ENCODE data around the gene SPTLC2. TPM values are rescaled to one million over a fixed set of nuclear protein-coding genes. Genes with fewer than 3 reads are reported as not detected.

Gene SPTLC2
- total and polyA plus RNA-seq, 2 of the 8 experiments (the other 6 are each of a cell fraction or from before 2014, with no cell fraction given) = 8.9 to 35.1 TPM

DNA sequence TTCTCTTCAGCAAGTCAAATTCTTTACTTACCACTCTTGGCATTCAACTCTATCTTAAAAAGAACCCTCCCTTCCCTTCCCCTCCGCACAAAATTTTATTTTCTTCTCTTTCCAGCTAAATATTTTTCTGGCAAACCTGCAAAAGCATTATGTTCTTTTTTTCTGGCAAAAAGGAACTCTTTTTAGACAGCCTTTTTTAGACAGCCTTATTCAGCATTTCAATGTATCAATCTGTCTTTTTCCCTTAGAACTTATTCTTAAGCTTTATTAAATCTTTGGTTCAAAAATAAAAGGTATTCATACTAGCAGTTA, 50.5 kb downstream of the SPTLC2 start:
- DNase-seq (ENCODE audit: low read depth in 1 of 2, low spot score in 2 of 2) (no peak), FAIRE-seq (no peak)
- Histone ChIP-seq H4K91ac (replicated peaks; ENCODE audit: insufficient read length, low read length) (no peak overlapping the region), H2BK12ac (ENCODE audit: low read depth, low read length) (no peak overlapping the region), H3K14ac (ENCODE audit: insufficient read length) (no peak overlapping the region), H3K79me1 (ENCODE audit: low read depth, low read length) (no peaks in the 10 kb centered on the region), H3K27me3 (replicated peaks in 1 of 4; ENCODE audit: control insufficient read depth in 3 of 4, extremely low read depth in 1 of 4, insufficient read depth in 3 of 4, low read length in 3 of 4) (no peaks in the 10 kb centered on the region), H4K20me1 (replicated peaks in 1 of 2; ENCODE audit: control insufficient read depth in 1 of 2, insufficient read depth in 2 of 2, low read length in 2 of 2) (peaks cover 0 to 2% of the 10 kb centered on the region in 2 experiments), H3K23me2 (ENCODE audit: low read depth, low read length) (no peaks in the 10 kb centered on the region), H3K36me3 (ENCODE audit: control insufficient read depth in 2 of 4, insufficient read depth in 4 of 4, low read length in 3 of 4) (peaks cover 0 to 12% (median 0%) of the 10 kb centered on the region in 4 experiments; a peak in 1 of 8 replicates), H2BK20ac (ENCODE audit: low read length) (no peak overlapping the region), H3K4me3 (ENCODE audit: extremely low read depth in 1 of 4, insufficient read depth in 2 of 4, low read depth in 3 of 4, low read length in 4 of 4) (no peak overlapping the region), H3K4me1 (replicated peaks in 1 of 4; ENCODE audit: control insufficient read depth in 3 of 4, insufficient read depth in 4 of 4, low read length in 3 of 4) (no peaks in the 10 kb centered on the region), H4K8ac (ENCODE audit: extremely low read depth, insufficient read depth, low read length) (no peak overlapping the region), H3K4ac (replicated peaks; ENCODE audit: insufficient read length, low read depth, low read length) (no peak overlapping the region), H3K23ac (ENCODE audit: insufficient read length) (no peak overlapping the region), H3K9ac (replicated peaks in 1 of 4; ENCODE audit: extremely low read depth in 1 of 4, low read depth in 3 of 4, low read length in 3 of 4) (no peak overlapping the region), H4K5ac (ENCODE audit: insufficient read length, low read depth, low read length) (no peak overlapping the region), H3K9me3 (ENCODE audit: insufficient read depth in 2 of 2, low read depth in 1 of 2, low read length in 1 of 2) (no peaks in the 10 kb centered on the region), H3K4me2 (ENCODE audit: insufficient read depth in 1 of 2, low read depth in 2 of 2, low read length in 2 of 2) (no peak overlapping the region), H2BK5ac (ENCODE audit: low read depth, low read length) (no peak overlapping the region), H3K18ac (ENCODE audit: extremely low read depth, low read length) (no peak overlapping the region), H2BK15ac (ENCODE audit: low read length) (no peak overlapping the region), H3K56ac (replicated peaks; ENCODE audit: insufficient read length, low read depth, low read length) (no peak overlapping the region), H3K79me2 (ENCODE audit: control insufficient read depth in 1 of 2, insufficient read depth in 2 of 2, low read length in 2 of 2) (no peaks in the 10 kb centered on the region; a peak in 1 of 4 replicates), H2AFZ (ENCODE audit: low read length) (no peak overlapping the region), H2AK5ac (ENCODE audit: low read depth, low read length) (no peak overlapping the region), H3K27ac (ENCODE audit: low read depth, low read length) (no peak overlapping the region), H2BK120ac (replicated peaks; ENCODE audit: low read depth, low read length) (no peak overlapping the region)
- ChIA-PET POLR2A (ENCODE audit: partially characterized antibody) (no interaction called here), CTCF (ENCODE audit: partially characterized antibody) (interaction anchor here (0.6 to 1.0 kb wide), 2 partner anchors 39 to 86 kb away, joined by 3 to 4 read pairs; no protein-coding TSS in a partner anchor)
- 80 to 100% methylated on average over 1 of the region's 1 CpG for WGBS, 2 experiments (ENCODE audit: extremely low coverage in 1 of 2, insufficient coverage in 1 of 2, insufficient read length in 1 of 2, insufficient replicate concordance in 2 of 2, low coverage in 1 of 2, low lambda C conversion rate in 2 of 2, missing lambda C conversion rate in 1 of 2)
- TF ChIP-seq FOSL1 (IDR thresholded peaks at IDR 0.05; ENCODE audit: insufficient read depth, low read depth, low read length) = no peak
- no peak for TF ChIP-seq POLR2AphosphoS5 (IDR thresholded peaks at IDR 0.05; ENCODE audit: low read depth, low read length)
- no peak for TF ChIP-seq SAP30 (IDR thresholded peaks at IDR 0.05; ENCODE audit: insufficient read depth, insufficient replicate concordance, low read length)
- no peak for TF ChIP-seq KDM4A (IDR thresholded peaks at IDR 0.05; ENCODE audit: low read depth, low read length, severe bottlenecking)
- TF ChIP-seq ASH2L (IDR thresholded peaks at IDR 0.05; ENCODE audit: low read length) = no peak
- TF ChIP-seq RAD21 (IDR thresholded peaks at IDR 0.05 in 1 of 2, conservative IDR thresholded peaks at IDR 0.05 in 1 of 2; ENCODE audit: low read depth in 2 of 2, low read length in 2 of 2) = no peak
- no peak for TF ChIP-seq YY1 (IDR thresholded peaks at IDR 0.05; ENCODE audit: low read depth, low read length)
- no peak for TF ChIP-seq POU5F1 (IDR thresholded peaks at IDR 0.05; ENCODE audit: low read depth, low read length)
- TF ChIP-seq KDM5A (IDR thresholded peaks at IDR 0.05; ENCODE audit: low read length) = no peak
- no peak for TF ChIP-seq HDAC2 (IDR thresholded peaks at IDR 0.05; ENCODE audit: borderline replicate concordance in 1 of 2, low read depth in 2 of 2, low read length in 2 of 2)
- TF ChIP-seq TCF12 (IDR thresholded peaks at IDR 0.05; ENCODE audit: low read depth, low read length) = no peak
- TF ChIP-seq CBX8 (IDR thresholded peaks at IDR 0.05; ENCODE audit: borderline replicate concordance, low read depth, low read length) = no peak
- TF ChIP-seq SP4 (IDR thresholded peaks at IDR 0.05; ENCODE audit: low read length) = no peak
- no peak for TF ChIP-seq PHF8 (conservative IDR thresholded peaks at IDR 0.05; ENCODE audit: low read depth, low read length)
- no peak for TF ChIP-seq RBBP5 (IDR thresholded peaks at IDR 0.05; ENCODE audit: borderline replicate concordance, low read depth, low read length)
